Body of pancreas (tissue), 4 donors: ENCODE data around the gene SORCS2. TPM values are rescaled to one million over a fixed set of nuclear protein-coding genes. Genes with fewer than 3 reads are reported as not detected.

Source experiments
- ATAC-seq: fragments of 150-250 bp; one replicate; pipeline ENCODE4 v1.9.1; 2016
- DNase-seq, 4 donors: peaks; one replicate each; pipeline ENCODE4 v3.0.0-alpha.2; 2019
- H3K27ac ChIP-seq, 4 donors: fragments of 200-600 bp; sonication (generic); 1 replicate in 3 of 4; 2 replicates in 1 of 4; pipeline versions ENCODE4 v1.5.1 to v1.6.1; 2016 to 2019; ENCODE audit warnings: mild to moderate bottlenecking in 1 of 4, mixed read lengths in 1 of 4, moderate library complexity in 1 of 4
- H3K27me3 ChIP-seq, 2 donors: fragments of 200-600 bp; sonication (generic); one replicate each; pipeline ENCODE4 v1.6.0; 2016; ENCODE audit warnings: mild to moderate bottlenecking in 1 of 2
- H3K36me3 ChIP-seq, 2 donors: fragments of 200-600 bp; sonication (generic); replicated peaks in 1 of 2; 2 replicates each; pipeline ENCODE4 v1.5.1; 2016; ENCODE audit warnings: low read depth in 2 of 2; ENCODE audit not compliant: insufficient read depth in 1 of 2
- H3K4me1 ChIP-seq: fragments of 200-600 bp; sonication (generic); one replicate; pipeline ENCODE4 v1.6.0; 2016
- H3K4me3 ChIP-seq, 2 donors: fragments of 200-600 bp; sonication (generic); 1 replicate in 1 of 2; 2 replicates in 1 of 2; pipeline ENCODE4 v1.5.1; 2016 to 2019
- H3K9me3 ChIP-seq, 3 donors: fragments of 200-600 bp; sonication (generic); 1 replicate in 2 of 3; 2 replicates in 1 of 3; pipeline ENCODE4 v1.5.1; 2016
- CTCF ChIP-seq, 7 experiments: fragments of 450-650 bp in 4 of 7; fragments of 200-600 bp in 3 of 7; sonication (generic) in 3 of 7; IDR thresholded peaks; one replicate each; pipeline ENCODE4 v1.5.1; 2016 to 2019; ENCODE audit warnings: antibody characterized with exemption in 7 of 7
- POLR2A ChIP-seq, 3 donors: fragments of 450-650 bp; IDR thresholded peaks; one replicate each; pipeline ENCODE4 v1.6.1; 2016; ENCODE audit warnings: antibody characterized with exemption in 3 of 3, mild to moderate bottlenecking in 2 of 3
- WGBS, 2 donors: methylation state at CpG; one replicate each; pipeline ENCODE4 v1.1.5; 2017; 5-methylcytosine and 5-hydroxymethylcytosine counted together
- intact Hi-C: fragments of 100-400 bp; cut with DNase I; formaldehyde crosslinking; loops from one replicate; pipeline ENCODE4 v1.15.1; 2023
- total RNA-seq, 2 donors: library from RNA; depleted of rRNA; stranded (reverse); fragments of >200 nt; gene quantifications; one replicate each; pipeline ENCODE4 v1.1.0, GENCODE V29; 2016

Gene SORCS2
- total RNA-seq, 2 donors from 2014 or later, result 0.26 to 0.33 TPM

- ATAC-seq (no peak), DNase-seq (no peak)
- TF ChIP-seq POLR2A (IDR thresholded peaks at IDR 0.05) (no peak), CTCF (IDR thresholded peaks at IDR 0.05) (no peak)
- Histone ChIP-seq H3K4me3 (no peak overlapping the region), H3K36me3 (no peaks in the 10 kb centered on the region), H3K9me3 (no peaks in the 10 kb centered on the region), H3K27ac (no peak overlapping the region), H3K27me3 (peaks cover 0 to 6% of the 10 kb centered on the region in 2 donors), H3K4me1 (peaks cover 5% of the 10 kb centered on the region)
- WGBS, 2 donors, result 88 to 94% methylated on average over 1 of the region's 1 CpG
- intact Hi-C loops, result loop anchor here (5.0 kb wide), 1 partner anchor 522 kb away; the partner anchor contains the start of gene SORCS2
Measured at GRCh38 chr4:7714738-7715137, 522.4 kb downstream of the SORCS2 start.

- Histone ChIP-seq H3K27me3 (peaks cover 0 to 6% of the 10 kb centered on the region in 2 donors), H3K4me1 (peaks cover 5% of the 10 kb centered on the region), H3K27ac (no peak overlapping the region), H3K4me3 (no peak overlapping the region), H3K36me3 (no peaks in the 10 kb centered on the region), H3K9me3 (no peaks in the 10 kb centered on the region)
- no peak for TF ChIP-seq POLR2A (IDR thresholded peaks at IDR 0.05)
- no peak for TF ChIP-seq CTCF (IDR thresholded peaks at IDR 0.05)
- 69 to 84% methylated on average over 6 to 11 of the region's 11 CpGs for WGBS, 2 donors
- ATAC-seq (no peak), DNase-seq (no peak)
- intact Hi-C loops, result loop anchor here (5.0 kb wide), 1 partner anchor 523 kb away; the partner anchor contains the start of gene SORCS2
Measured at GRCh38 chr4:7715271-7716009, 523.1 kb downstream of the SORCS2 start.

GRCh38 chr4:7716010-7716721 lies 523.8 kb downstream of the SORCS2 start:
- intact Hi-C loops, result loop anchor here (5.0 kb wide), 1 partner anchor 524 kb away; the partner anchor contains the start of gene SORCS2
- whole genome bisulfite sequencing, 2 donors, result 56 to 59% methylated on average over 6 of the region's 6 CpGs
- Histone ChIP-seq H3K27ac (no peak overlapping the region), H3K4me3 (no peak overlapping the region), H3K4me1 (peaks cover 5% of the 10 kb centered on the region), H3K36me3 (no peaks in the 10 kb centered on the region), H3K9me3 (no peaks in the 10 kb centered on the region), H3K27me3 (peaks cover 0 to 6% of the 10 kb centered on the region in 2 donors)
- ATAC-seq (no peak), DNase-seq (no peak)
- TF ChIP-seq CTCF (IDR thresholded peaks at IDR 0.05) (no peak), POLR2A (IDR thresholded peaks at IDR 0.05) (no peak)

GRCh38 chr4:7717161-7717560 lies 524.8 kb downstream of the SORCS2 start:
- no peak for TF ChIP-seq POLR2A (IDR thresholded peaks at IDR 0.05)
- TF ChIP-seq CTCF (IDR thresholded peaks at IDR 0.05), result no peak
- intact Hi-C loops, result loop anchor here (5.0 kb wide), 1 partner anchor 525 kb away; the partner anchor contains the start of gene SORCS2
- Histone ChIP-seq H3K27me3 (peaks cover 0 to 6% of the 10 kb centered on the region in 2 donors), H3K4me1 (peaks cover 5% of the 10 kb centered on the region), H3K9me3 (no peaks in the 10 kb centered on the region), H3K27ac (no peak overlapping the region), H3K36me3 (no peaks in the 10 kb centered on the region), H3K4me3 (no peak overlapping the region)
- 72 to 80% methylated on average over 11 of the region's 11 CpGs for WGBS, 2 donors
- no peak for DNase-seq
- no peak for ATAC-seq
